ENCODE results near the gene WDR35.

- no peak for TF ChIP-seq RAD51 (IDR thresholded peaks at IDR 0.05)
- no peak for TF ChIP-seq REST (IDR thresholded peaks at IDR 0.05; ENCODE audit: low read depth, low read length)
- TF ChIP-seq BCL11A (IDR thresholded peaks at IDR 0.05; ENCODE audit: low read depth, low read length): no peak
- TF ChIP-seq HDAC6 (IDR thresholded peaks at IDR 0.05; ENCODE audit: unreplicated experiment): no peak
- TF ChIP-seq CTCF (IDR thresholded peaks at IDR 0.05 in 2 of 3, conservative IDR thresholded peaks at IDR 0.05 in 1 of 3; ENCODE audit: control insufficient read depth in 2 of 3, extremely low read depth in 1 of 3, insufficient read depth in 1 of 3, low read depth in 3 of 3, low read length in 3 of 3): no peak
- TF ChIP-seq EZH2 (IDR thresholded peaks at IDR 0.05; ENCODE audit: borderline replicate concordance, control insufficient read depth, low read depth, low read length): no peak
- TF ChIP-seq POLR2AphosphoS5 (IDR thresholded peaks at IDR 0.05; ENCODE audit: low read length): no peak
Observed at GRCh38 chr2:19982268-19982667, 7.6 kb downstream of the WDR35 start.

All from GM12878 (cell line).